ENCODE measurements around the gene TMIGD1. TPM values are rescaled to one million over a fixed set of nuclear protein-coding genes. Genes with fewer than 3 reads are reported as not detected.
A peak's percentile ranks its signal among the peaks of the same experiment; 100 is the strongest.

TMIGD1 gene
- total and polyA plus RNA-seq, 2 donors (not counting 3 experiments of a cell fraction or from before 2014, with no cell fraction given), result not detected

- no peaks in the 10 kb centered on the region for H4K20me1 ChIP-seq (replicated peaks; ENCODE audit: control insufficient read depth, extremely low read depth, insufficient read depth, low read length)
- dilution Hi-C loops (cut with MboI; ENCODE audit: extremely low pct_ligation_motif_present, low sequenced_read_pairs) (no loop called here), intact Hi-C loops (cut with micrococcal nuclease) (loop anchor here (1.0 to 5.0 kb wide), 5 partner anchors 38 to 376 kb away; partner anchors contain the start of genes CPD, GOSR1 and NSRP1)
- peak; percentile 85 for FAIRE-seq
- peak overlapping the region; percentile 62 for H3K9ac ChIP-seq (replicated peaks; ENCODE audit: extremely low read depth, insufficient read depth, low read length)
- H3K4me1 ChIP-seq (ENCODE audit: control insufficient read depth, extremely low read depth, insufficient read depth, low read length), result peaks cover 26% of the 10 kb centered on the region
- TF ChIP-seq EZH2 (IDR thresholded peaks at IDR 0.05; ENCODE audit: borderline replicate concordance, low read depth, low read length, severe bottlenecking), result no peak
- TF ChIP-seq JUN (IDR thresholded peaks at IDR 0.05; ENCODE audit: borderline replicate concordance, insufficient read depth, insufficient read length, low read depth), result no peak
- TF ChIP-seq GATA2 (IDR thresholded peaks at IDR 0.05; ENCODE audit: insufficient read depth, insufficient read length, low read depth, low read length), result no peak
- no peak for TF ChIP-seq POLR2A (IDR thresholded peaks at IDR 0.05; ENCODE audit: low read depth, low read length)
- no peak for TF ChIP-seq MAX (IDR thresholded peaks at IDR 0.05; ENCODE audit: insufficient read depth, insufficient read length)
- no peak for TF ChIP-seq CTCF (IDR thresholded peaks at IDR 0.05; ENCODE audit: extremely low read depth in 1 of 2, insufficient read depth in 1 of 2, low read depth in 1 of 2, low read length in 2 of 2)
- TF ChIP-seq POLR2AphosphoS5 (IDR thresholded peaks at IDR 0.05; ENCODE audit: insufficient read depth, low read depth, low read length), result no peak
- no peak for TF ChIP-seq FOS (IDR thresholded peaks at IDR 0.05; ENCODE audit: borderline replicate concordance, insufficient read depth, low read length)
- no peak for TF ChIP-seq MYC (IDR thresholded peaks at IDR 0.05; ENCODE audit: low read depth, low read length)
- H2AFZ ChIP-seq (ENCODE audit: low read depth, low read length), result peak overlapping the region; percentile 53
- H3K79me2 ChIP-seq (ENCODE audit: control insufficient read depth, insufficient read depth, low read length), result no peaks in the 10 kb centered on the region
- no peaks in the 10 kb centered on the region for H3K9me3 ChIP-seq (replicated peaks; ENCODE audit: control insufficient read depth, insufficient read depth, low read length)
- H3K9me1 ChIP-seq (replicated peaks; ENCODE audit: control insufficient read depth, extremely low read depth, insufficient read depth, low read length), result no peaks in the 10 kb centered on the region
- BruUV-seq (replicated peaks), result no TSS peak
- H3K27ac ChIP-seq (ENCODE audit: insufficient read depth, low read depth, low read length), result peak overlapping the region; percentile 83
- ChIA-PET POLR2A (interaction anchor here (0.7 kb wide), 4 partner anchors 39 to 491 kb away, joined by 3 to 8 read pairs (median 5); no protein-coding TSS in a partner anchor), CTCF (interaction anchor here (0.7 to 4.8 kb wide), 31 partner anchors 8 to 483 kb away, joined by 3 to 29 read pairs (median 5); partner anchors contain the start of genes BLMH, CRLF3 and GOSR1)
- H3K4me3 ChIP-seq (replicated peaks in 1 of 3; ENCODE audit: insufficient read depth in 1 of 3, low read depth in 1 of 3, low read length in 3 of 3), result peak overlapping the region in 1 of 3 experiments; percentile 6
- no peaks in the 10 kb centered on the region for H3K27me3 ChIP-seq (ENCODE audit: control insufficient read depth in 2 of 2, insufficient read depth in 2 of 2, low read length in 2 of 2)
- DNase-seq (ENCODE audit: low read depth, low spot score), result peak; percentile 79
- H3K36me3 ChIP-seq (ENCODE audit: control insufficient read depth in 2 of 2, extremely low read depth in 1 of 2, insufficient read depth in 2 of 2, low read length in 2 of 2), result no peaks in the 10 kb centered on the region
- peak overlapping the region; percentile 74 for H3K4me2 ChIP-seq (ENCODE audit: insufficient read depth, low read length)
Measured at GRCh38 chr17:30340801-30341356, 7.0 kb upstream of the TMIGD1 start.
